ENCODE results near the gene CLEC18B.
"Not testable (repeated sequence)": the region's sequence is repeated elsewhere in the genome, so short reads cannot be mapped to it uniquely, and the experiment has no call there.

GRCh38 chr16:74410981-74411380 lies 10.3 kb downstream of the CLEC18B start:
- not testable (repeated sequence) for TF ChIP-seq POLR2AphosphoS5, CTCF, EP300 (IDR thresholded peaks at IDR 0.05)
